Caco-2 (cell line): Measurements from ENCODE around the gene KBTBD8. TPM values are rescaled to one million over a fixed set of nuclear protein-coding genes. Genes with fewer than 3 reads are reported as not detected.

Experiments used
- Bru-seq: library from RNA; stranded (reverse); fragments of 400-500 nt; gene quantifications from one replicate; lab custom pipeline; 2021; lab: Mats Ljungman, UMichigan
- BruChase-seq, 2 experiments: library from RNA; stranded (reverse); fragments of 400-500 nt; gene quantifications; one replicate each; lab custom pipeline; 2021; lab: Mats Ljungman, UMichigan
- BruUV-seq: library from RNA; stranded (reverse); fragments of 400-500 nt; replicated peaks from 2 replicates; lab custom pipeline; 2021; lab: Mats Ljungman, UMichigan
- CTCF ChIA-PET: fragments of 300-600 bp; sonication (Branson Sonifier 250); formaldehyde crosslinking; loops from one replicate; lab custom pipeline; 2022; ENCODE audit warnings: antibody characterized with exemption; lab: Charles Lee
- POLR2A ChIA-PET: fragments of 300-600 bp; sonication (Branson Sonifier 250); formaldehyde crosslinking; loops from one replicate; lab custom pipeline; 2022; ENCODE audit warnings: antibody characterized with exemption; lab: Charles Lee
- DNase-seq, 2 experiments: peaks; one replicate each; pipeline versions ENCODE4 v3.0.0 to v3.0.0-alpha.2; 2020 to 2022
- H3K27me3 ChIP-seq: replicated peaks from 2 replicates; pipeline ENCODE4 v1.6.0; 2011; ENCODE audit warnings: low read length; ENCODE audit not compliant: control insufficient read depth, insufficient read depth
- H3K36me3 ChIP-seq: 2 replicates; pipeline ENCODE4 v1.5.1; 2011; ENCODE audit warnings: low read length; ENCODE audit not compliant: control insufficient read depth, insufficient read depth
- H3K4me1 ChIP-seq: fragments of 250-450 bp; sonication (Bioruptor Pico); 2 replicates; pipeline ENCODE4 v1.5.1; 2020; ENCODE audit warnings: mild to moderate bottlenecking
- H3K4me3 ChIP-seq: 2 replicates; pipeline ENCODE4 v1.5.1; 2011; ENCODE audit warnings: low read depth, mild to moderate bottlenecking, control low read depth, low read length
- H3K9me3 ChIP-seq: fragments of 250-450 bp; sonication (Bioruptor Pico); 2 replicates; pipeline ENCODE4 v1.5.1; 2020; ENCODE audit warnings: mild to moderate bottlenecking, moderate library complexity
- H3K27ac Mint-ChIP-seq: one replicate; pipeline ENCODE4 v1.8.0; 2022; ENCODE audit warnings: mixed read lengths; ENCODE audit not compliant: unreplicated experiment
- H3K27me3 Mint-ChIP-seq: one replicate; pipeline ENCODE4 v1.8.0; 2022; ENCODE audit warnings: mixed read lengths; ENCODE audit not compliant: insufficient read depth, unreplicated experiment
- H3K36me3 Mint-ChIP-seq: one replicate; pipeline ENCODE4 v1.8.0; 2022; ENCODE audit warnings: mild to moderate bottlenecking, mixed read lengths; ENCODE audit not compliant: insufficient read depth, unreplicated experiment
- H3K4me1 Mint-ChIP-seq: one replicate; pipeline ENCODE4 v1.8.0; 2022; ENCODE audit warnings: low read depth, mixed read lengths; ENCODE audit not compliant: unreplicated experiment
- H3K4me3 Mint-ChIP-seq: one replicate; pipeline ENCODE4 v1.8.0; 2022; ENCODE audit warnings: mild to moderate bottlenecking, moderate library complexity, mixed read lengths; ENCODE audit not compliant: unreplicated experiment
- H3K9me3 Mint-ChIP-seq: one replicate; pipeline ENCODE4 v1.8.0; 2022; ENCODE audit warnings: mixed read lengths; ENCODE audit not compliant: unreplicated experiment
- intact Hi-C: fragments of 100-400 bp; cut with micrococcal nuclease; formaldehyde crosslinking; loops from one replicate; pipeline ENCODE4 v1.10.0; 2022; ENCODE audit not compliant: unreplicated experiment
- long read RNA-seq: library from polyadenylated mRNA; stranded (forward); transcript quantifications from one replicate; pipeline ENCODE4 v2.0.0, GENCODE V29; 2022
- total RNA-seq: library from RNA; stranded (reverse); gene quantifications from 2 replicates; pipeline ENCODE4 v1.2.3, GENCODE V29; 2022
- TF ChIP-seq, protein P1 (sequence below), 2 experiments: fragments of 200-600 bp in 1 of 2; IDR thresholded peaks; 1 replicate in 1 of 2; 2 replicates in 1 of 2; pipeline versions ENCODE4 v1.5.1 to v1.8.0; 2011 to 2022; ENCODE audit warnings: antibody characterized with exemption in 1 of 2, control low read depth in 1 of 2, inconsistent platforms in 1 of 2, low read depth in 1 of 2, low read length in 1 of 2, mild to moderate bottlenecking in 1 of 2, moderate library complexity in 1 of 2; ENCODE audit not compliant: insufficient read depth in 1 of 2, severe bottlenecking in 1 of 2, unreplicated experiment in 1 of 2

Gene KBTBD8, protein sequence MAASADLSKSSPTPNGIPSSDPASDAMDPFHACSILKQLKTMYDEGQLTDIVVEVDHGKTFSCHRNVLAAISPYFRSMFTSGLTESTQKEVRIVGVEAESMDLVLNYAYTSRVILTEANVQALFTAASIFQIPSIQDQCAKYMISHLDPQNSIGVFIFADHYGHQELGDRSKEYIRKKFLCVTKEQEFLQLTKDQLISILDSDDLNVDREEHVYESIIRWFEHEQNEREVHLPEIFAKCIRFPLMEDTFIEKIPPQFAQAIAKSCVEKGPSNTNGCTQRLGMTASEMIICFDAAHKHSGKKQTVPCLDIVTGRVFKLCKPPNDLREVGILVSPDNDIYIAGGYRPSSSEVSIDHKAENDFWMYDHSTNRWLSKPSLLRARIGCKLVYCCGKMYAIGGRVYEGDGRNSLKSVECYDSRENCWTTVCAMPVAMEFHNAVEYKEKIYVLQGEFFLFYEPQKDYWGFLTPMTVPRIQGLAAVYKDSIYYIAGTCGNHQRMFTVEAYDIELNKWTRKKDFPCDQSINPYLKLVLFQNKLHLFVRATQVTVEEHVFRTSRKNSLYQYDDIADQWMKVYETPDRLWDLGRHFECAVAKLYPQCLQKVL
- total RNA-seq: 5.8 and 6.8 TPM in 2 replicates
- percentile 59 among the genes with signal in this experiment for Bru-seq, nascent RNA
- BruChase-seq, experiment 1, labeled RNA remaining after a 2-hour chase: percentile 78 among the genes with signal in this experiment
- BruChase-seq, experiment 2, labeled RNA remaining after a 6-hour chase: percentile 57 among the genes with signal in this experiment
- long read RNA-seq, full-length matches to known transcripts: 1 of 2 reads
- long read RNA-seq, partial matches to known transcripts: 0 of 2 reads
- long read RNA-seq, other reads (novel, unspliced or antisense): 1 of 2 reads

DNA sequence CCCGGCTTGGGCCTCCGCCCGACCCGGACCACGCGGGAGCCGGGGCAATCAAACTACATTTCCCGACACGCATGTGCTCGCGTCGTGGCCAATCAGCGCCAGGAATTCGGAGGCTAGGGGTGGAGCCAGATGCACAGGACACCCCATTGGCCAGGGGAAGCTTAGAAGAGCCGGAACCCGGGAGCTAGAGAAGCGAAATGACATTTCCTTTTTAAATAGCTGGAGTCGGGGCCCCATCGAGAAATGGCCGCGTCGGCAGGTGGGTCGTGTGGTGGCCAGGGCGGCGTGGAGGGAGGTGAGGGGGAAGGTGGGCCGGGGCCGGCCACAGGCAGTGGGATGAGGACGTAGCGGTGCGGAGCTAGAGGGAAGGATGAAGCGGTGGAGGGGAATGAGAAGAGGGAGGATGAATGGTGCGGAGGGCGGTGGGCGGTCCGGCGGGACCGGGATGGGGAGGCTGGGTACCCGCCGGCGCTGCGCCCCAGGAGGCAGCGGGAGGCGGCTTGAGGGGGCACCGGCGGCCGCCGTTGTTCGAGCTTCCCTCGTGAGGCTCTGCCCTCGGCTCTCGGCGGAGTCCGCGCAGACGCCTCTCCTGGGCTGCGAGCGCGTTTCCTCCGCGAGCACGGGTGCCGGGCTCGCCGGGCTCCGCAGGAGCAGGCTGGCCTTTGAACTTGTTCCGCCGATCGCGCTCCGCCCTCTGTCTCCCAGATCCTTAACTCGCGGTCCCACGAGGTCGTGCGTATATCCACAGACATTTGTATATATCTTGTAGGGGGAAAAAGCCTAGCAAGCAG is at the start of gene KBTBD8:
Gene KBTBD8 (plus strand): TSS at position 195 of the 791 bp plus-strand sequence. CDS start 49 bp downstream, at position 244.
- CTCF ChIA-PET: interaction anchor here (0.7 to 1.4 kb wide), 8 partner anchors 9 to 116 kb away, joined by 3 to 15 read pairs (median 3); no protein-coding TSS in a partner anchor
- no peaks in the 10 kb centered on the region for H3K27me3 Mint-ChIP-seq
- H3K36me3 Mint-ChIP-seq: no peaks in the 10 kb centered on the region
- no peaks in the 10 kb centered on the region for H3K27me3 ChIP-seq
- no peaks in the 10 kb centered on the region for H3K9me3 ChIP-seq
- BruUV-seq: no TSS peak
- intact Hi-C loops: loop anchor here (1.0 kb wide), 1 partner anchor 19 kb away; no protein-coding TSS in a partner anchor
- no peaks in the 10 kb centered on the region for H3K4me1 Mint-ChIP-seq
- H3K36me3 ChIP-seq: no peaks in the 10 kb centered on the region
- peak within 1 kb of the TSS; percentile 88 for H3K4me3 Mint-ChIP-seq
- TF ChIP-seq, protein P1, sequence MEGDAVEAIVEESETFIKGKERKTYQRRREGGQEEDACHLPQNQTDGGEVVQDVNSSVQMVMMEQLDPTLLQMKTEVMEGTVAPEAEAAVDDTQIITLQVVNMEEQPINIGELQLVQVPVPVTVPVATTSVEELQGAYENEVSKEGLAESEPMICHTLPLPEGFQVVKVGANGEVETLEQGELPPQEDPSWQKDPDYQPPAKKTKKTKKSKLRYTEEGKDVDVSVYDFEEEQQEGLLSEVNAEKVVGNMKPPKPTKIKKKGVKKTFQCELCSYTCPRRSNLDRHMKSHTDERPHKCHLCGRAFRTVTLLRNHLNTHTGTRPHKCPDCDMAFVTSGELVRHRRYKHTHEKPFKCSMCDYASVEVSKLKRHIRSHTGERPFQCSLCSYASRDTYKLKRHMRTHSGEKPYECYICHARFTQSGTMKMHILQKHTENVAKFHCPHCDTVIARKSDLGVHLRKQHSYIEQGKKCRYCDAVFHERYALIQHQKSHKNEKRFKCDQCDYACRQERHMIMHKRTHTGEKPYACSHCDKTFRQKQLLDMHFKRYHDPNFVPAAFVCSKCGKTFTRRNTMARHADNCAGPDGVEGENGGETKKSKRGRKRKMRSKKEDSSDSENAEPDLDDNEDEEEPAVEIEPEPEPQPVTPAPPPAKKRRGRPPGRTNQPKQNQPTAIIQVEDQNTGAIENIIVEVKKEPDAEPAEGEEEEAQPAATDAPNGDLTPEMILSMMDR (IDR thresholded peaks at IDR 0.05; ENCODE audit: insufficient read depth in 1 of 2, low read depth in 1 of 2, low read length in 1 of 2, severe bottlenecking in 1 of 2, unreplicated experiment in 1 of 2): no peak
- H3K9me3 Mint-ChIP-seq: no peaks in the 10 kb centered on the region
- H3K4me1 ChIP-seq: no peaks in the 10 kb centered on the region
- no peak within 1 kb of the TSS for H3K27ac Mint-ChIP-seq
- DNase-seq: peak; percentile 98
- POLR2A ChIA-PET: interaction anchor here (1.0 to 1.3 kb wide), 2 partner anchors 9 to 19 kb away, joined by 4 to 5 read pairs; no protein-coding TSS in a partner anchor
- peak within 1 kb of the TSS; percentile 86 for H3K4me3 ChIP-seq

DNA sequence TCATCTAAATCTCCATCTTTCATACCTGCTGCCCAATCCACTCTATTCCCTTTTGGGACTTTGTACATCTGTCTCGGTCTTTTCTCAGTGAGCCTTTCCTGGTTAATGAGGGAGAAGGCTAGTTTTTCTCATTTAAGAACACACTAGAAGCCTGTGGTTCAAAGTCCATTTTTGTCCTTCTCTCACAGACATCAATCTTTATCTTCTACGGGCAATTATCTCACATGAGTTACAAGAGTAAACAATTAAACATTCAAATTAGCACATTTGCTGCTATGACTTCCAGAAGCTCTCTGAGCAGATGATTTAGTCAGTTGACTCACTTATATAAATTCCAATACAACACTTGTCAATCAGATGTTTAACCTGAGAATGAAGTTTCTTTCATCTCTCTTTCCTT is 49.3 kb upstream of the KBTBD8 start:
- Histone ChIP-seq H3K9me3 (no peaks in the 10 kb centered on the region), H3K4me3 (no peak overlapping the region), H3K36me3 (no peaks in the 10 kb centered on the region), H3K4me1 (0 out of 2 replicates have a peak, but pooled peaks cover 3% of the 10 kb centered on the region), H3K27me3 (no peaks in the 10 kb centered on the region)
- Mint-ChIP-seq H3K27me3 (peaks cover 4% of the 10 kb centered on the region), H3K4me1 (no peaks in the 10 kb centered on the region), H3K36me3 (no peaks in the 10 kb centered on the region), H3K27ac (no peak overlapping the region), H3K9me3 (no peaks in the 10 kb centered on the region), H3K4me3 (no peak overlapping the region)
- DNase-seq: no peak
- TF ChIP-seq, protein P1 (IDR thresholded peaks at IDR 0.05; ENCODE audit: insufficient read depth in 1 of 2, low read depth in 1 of 2, low read length in 1 of 2, severe bottlenecking in 1 of 2, unreplicated experiment in 1 of 2): no peak
- no TSS peak for BruUV-seq
- ChIA-PET CTCF (no interaction called here), POLR2A (no interaction called here)
- intact Hi-C loops: no loop called here
